SK-N-SH (cell line): Measurements from ENCODE around the gene ILK. TPM values are rescaled to one million over a fixed set of nuclear protein-coding genes. Genes with fewer than 3 reads are reported as not detected.

Experiments used
- CTCF ChIA-PET: fragments of 300-600, 350-600 bp; formaldehyde crosslinking; extraction: SDS; loops from one replicate; lab custom pipeline; 2021; lab: Yijun Ruan, JAX
- POLR2A ChIA-PET: fragments of 350-600 bp; sonication (Branson Sonifier 250); formaldehyde crosslinking; extraction: SDS; loops from one replicate; lab custom pipeline; 2020; ENCODE audit warnings: antibody characterized with exemption, inconsistent platforms; lab: Yijun Ruan, JAX
- DNase-seq: peaks from one replicate; pipeline ENCODE4 v3.0.0; 2012
- H2AFZ ChIP-seq: fragments of 200-600 bp; sonication (generic); 2 replicates; pipeline ENCODE4 v1.8.1; 2016; ENCODE audit warnings: antibody characterized with exemption, mild to moderate bottlenecking, low read depth
- H3F3A ChIP-seq: fragments of 200-600 bp; sonication (generic); replicated peaks from 2 replicates; pipeline ENCODE3; 2016; ENCODE audit warnings: antibody characterized with exemption, mild to moderate bottlenecking; ENCODE audit not compliant: insufficient read depth
- H3K27ac ChIP-seq, 2 experiments: fragments of 200-500 bp in 1 of 2; fragments of 200-600 bp in 1 of 2; sonication (Bioruptor generic) in 1 of 2; sonication (generic), shearing (Covaris generic) in 1 of 2; 2 replicates each; pipeline versions ENCODE4 v1.5.1 to v1.6.1; 2014 to 2016; ENCODE audit warnings: low read depth in 2 of 2, inconsistent platforms in 1 of 2, low read length in 1 of 2, mild to moderate bottlenecking in 1 of 2, mixed read lengths in 1 of 2
- H3K27me3 ChIP-seq: fragments of 200-600 bp; sonication (generic), shearing (Covaris generic); 2 replicates; pipeline ENCODE4 v1.6.1; 2016; ENCODE audit warnings: mixed run types; ENCODE audit not compliant: insufficient read depth
- H3K36me3 ChIP-seq, 2 experiments: fragments of 200-500 bp in 1 of 2; fragments of 200-600 bp in 1 of 2; sonication (Bioruptor generic) in 1 of 2; sonication (generic) in 1 of 2; replicated peaks in 1 of 2; 2 replicates each; pipeline versions ENCODE3 to v1.5.1; 2014 to 2016; ENCODE audit warnings: low read length in 1 of 2, mild to moderate bottlenecking in 1 of 2; ENCODE audit not compliant: insufficient read depth in 2 of 2, control insufficient read depth in 1 of 2
- H3K4me1 ChIP-seq, 2 experiments: fragments of 200-500 bp in 1 of 2; fragments of 200-600 bp in 1 of 2; sonication (Bioruptor generic) in 1 of 2; sonication (generic), shearing (Covaris generic) in 1 of 2; 2 replicates each; pipeline versions ENCODE4 v1.5.1 to v1.6.1; 2014 to 2016; ENCODE audit warnings: low read depth in 1 of 2, low read length in 1 of 2, mixed run types in 1 of 2; ENCODE audit not compliant: insufficient read depth in 2 of 2, control insufficient read depth in 1 of 2
- H3K4me2 ChIP-seq: fragments of 200-600 bp; sonication (generic), shearing (Covaris generic); 2 replicates; pipeline ENCODE4 v1.6.1; 2017; ENCODE audit warnings: mixed run types
- H3K4me3 ChIP-seq, 2 experiments: fragments of 200-500 bp in 1 of 2; fragments of 200-600 bp in 1 of 2; sonication (Bioruptor generic) in 1 of 2; sonication (generic), shearing (Covaris generic) in 1 of 2; 2 replicates each; pipeline versions ENCODE4 v1.5.1 to v1.8.1; 2014 to 2016; ENCODE audit warnings: low read depth in 2 of 2, inconsistent platforms in 1 of 2, low read length in 1 of 2, mild to moderate bottlenecking in 1 of 2, mixed read lengths in 1 of 2, moderate library complexity in 1 of 2
- H3K79me2 ChIP-seq: fragments of 200-600 bp; sonication (generic); 2 replicates; pipeline ENCODE4 v1.8.1; 2017; ENCODE audit warnings: mild to moderate bottlenecking; ENCODE audit not compliant: insufficient read depth
- H3K9ac ChIP-seq: fragments of 200-600 bp; sonication (generic); 2 replicates; pipeline ENCODE4 v1.6.1; 2017; ENCODE audit warnings: mixed run types
- H3K9me2 ChIP-seq: fragments of 200-600 bp; sonication (generic); 2 replicates; pipeline ENCODE4 v1.6.1; 2017; ENCODE audit warnings: mixed run types
- H3K9me3 ChIP-seq: fragments of 200-600 bp; sonication (generic); 2 replicates; pipeline ENCODE4 v1.6.1; 2017; ENCODE audit warnings: mixed run types, mild to moderate bottlenecking, moderate library complexity
- H4K20me1 ChIP-seq: fragments of 200-600 bp; sonication (generic); 2 replicates; pipeline ENCODE4 v1.6.1; 2017; ENCODE audit warnings: mild to moderate bottlenecking, mixed run types; ENCODE audit not compliant: insufficient read depth
- CTCF ChIP-seq: fragments of 200-600 bp; sonication (generic); IDR thresholded peaks from 2 replicates; pipeline ENCODE4 v1.6.1; 2017; ENCODE audit warnings: antibody characterized with exemption, mild to moderate bottlenecking, moderate library complexity
- ELF1 ChIP-seq: IDR thresholded peaks from 2 replicates; pipeline ENCODE4 v1.4.0; 2012
- EP300 ChIP-seq, 2 experiments: IDR thresholded peaks; 2 replicates each; pipeline versions ENCODE4 v1.4.0 to v1.6.1; 2012; ENCODE audit warnings: borderline replicate concordance in 1 of 2, low read depth in 1 of 2, low read length in 1 of 2
- EZH2phosphoT487 ChIP-seq: fragments of 200-600 bp; sonication (generic); IDR thresholded peaks from 2 replicates; pipeline ENCODE4 v1.6.1; 2017; ENCODE audit warnings: low read depth, mixed run types, mild to moderate bottlenecking, antibody characterized with exemption, moderate library complexity, borderline replicate concordance
- FOSL2 ChIP-seq: IDR thresholded peaks from 2 replicates; pipeline ENCODE4 v1.4.0; 2012; ENCODE audit warnings: low read depth, mild to moderate bottlenecking, moderate library complexity, borderline replicate concordance
- FOXM1 ChIP-seq: IDR thresholded peaks from 2 replicates; pipeline ENCODE4 v1.4.0; 2012; ENCODE audit warnings: low read depth, mild to moderate bottlenecking
- GABPA ChIP-seq: IDR thresholded peaks from 2 replicates; pipeline ENCODE4 v1.4.0; 2012; ENCODE audit warnings: low read depth, mild to moderate bottlenecking
- MXI1 ChIP-seq: IDR thresholded peaks from 2 replicates; pipeline ENCODE4 v1.6.1; 2012; ENCODE audit warnings: mild to moderate bottlenecking, low read depth, low read length, improper control_type of control experiment
- NRF1 ChIP-seq: IDR thresholded peaks from 2 replicates; pipeline ENCODE4 v1.6.1; 2012; ENCODE audit warnings: low read depth, mild to moderate bottlenecking, low read length
- POLR2AphosphoS5 ChIP-seq: IDR thresholded peaks from 2 replicates; pipeline ENCODE4 v1.6.1; 2012; ENCODE audit warnings: low read depth, low read length
- RAD21 ChIP-seq: IDR thresholded peaks from 2 replicates; pipeline ENCODE4 v1.6.1; 2012; ENCODE audit warnings: mild to moderate bottlenecking, low read length
- SMC3 ChIP-seq: IDR thresholded peaks from 2 replicates; pipeline ENCODE4 v1.6.1; 2012; ENCODE audit warnings: low read depth, low read length, improper control_type of control experiment
- TEAD4 ChIP-seq: IDR thresholded peaks from 2 replicates; pipeline ENCODE4 v1.4.0; 2012; ENCODE audit warnings: mild to moderate bottlenecking, borderline replicate concordance; ENCODE audit not compliant: insufficient read depth
- YY1 ChIP-seq: IDR thresholded peaks from 2 replicates; pipeline ENCODE4 v1.4.0; 2012; ENCODE audit warnings: low read depth, mild to moderate bottlenecking
- ZBTB33 ChIP-seq: IDR thresholded peaks from 2 replicates; pipeline ENCODE4 v1.4.0; 2012; ENCODE audit warnings: low read depth, borderline replicate concordance
- WGBS: methylation state at CpG from one replicate; pipeline ENCODE4 v1.1.6; 2017; ENCODE audit warnings: low lambda C conversion rate; 5-methylcytosine and 5-hydroxymethylcytosine counted together
- polyA plus RNA-seq, 3 experiments: library from polyadenylated mRNA; depleted of rRNA; stranded (reverse); fragments of >200 nt; gene quantifications; 2 replicates each; pipeline ENCODE4 v1.2.3, GENCODE V29; 2012

ILK gene
- polyA plus RNA-seq, 1 of the 3 experiments (the other 2 are of a cell fraction) = 241 TPM

DNA sequence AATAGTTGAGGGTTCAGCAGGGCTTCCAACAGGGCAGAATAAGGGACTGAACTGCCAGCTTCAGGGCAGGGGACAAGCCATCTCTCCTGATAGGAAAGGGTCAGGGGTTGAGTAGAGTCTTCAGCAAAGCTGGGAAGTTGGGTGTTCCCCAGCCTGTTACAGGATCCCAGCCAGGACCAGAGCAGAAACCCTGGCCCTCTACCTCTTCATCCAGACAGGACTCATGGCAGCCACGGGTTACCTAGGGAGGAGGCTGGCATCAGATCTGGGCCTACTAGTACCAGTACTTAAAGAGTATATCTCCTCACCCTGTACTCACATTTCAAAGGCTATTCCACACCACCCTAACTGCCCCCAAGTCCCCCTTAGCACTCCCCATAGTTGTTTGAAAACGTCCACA, 10.9 kb downstream of the ILK start:
- H3K27me3 ChIP-seq = no peaks in the 10 kb centered on the region
- no peak overlapping the region for H3K4me3 ChIP-seq
- DNase-seq = no peak
- CTCF ChIA-PET = no interaction called here
- no peak overlapping the region for H3K9ac ChIP-seq
- H3K9me2 ChIP-seq = no peaks in the 10 kb centered on the region
- no peak overlapping the region for H2AFZ ChIP-seq
- H3K27ac ChIP-seq = no peak overlapping the region
- WGBS = 79% methylated on average over 1 of the region's 2 CpGs
- peaks cover 7 to 33% of the 10 kb centered on the region in 2 experiments; a peak in 3 of 4 replicates for H3K4me1 ChIP-seq
- peaks cover 31% of the 10 kb centered on the region for H3F3A ChIP-seq
- POLR2A ChIA-PET = no interaction called here
- TF ChIP-seq ELF1 = no peak
- no peak for TF ChIP-seq FOSL2
- no peak for TF ChIP-seq TEAD4
- TF ChIP-seq EZH2phosphoT487 = no peak
- TF ChIP-seq NRF1 = no peak
- no peak for TF ChIP-seq EP300 (IDR thresholded peaks at IDR 0.05; ENCODE audit: borderline replicate concordance in 1 of 2, low read depth in 1 of 2, low read length in 1 of 2)
- no peak for TF ChIP-seq RAD21
- TF ChIP-seq CTCF = no peak
- no peak for TF ChIP-seq MXI1
- TF ChIP-seq GABPA = no peak
- TF ChIP-seq ZBTB33 = no peak
- no peak for TF ChIP-seq POLR2AphosphoS5
- H3K4me2 ChIP-seq = no peak overlapping the region
- H3K79me2 ChIP-seq = peaks cover 38% of the 10 kb centered on the region
- H3K9me3 ChIP-seq = no peaks in the 10 kb centered on the region
- peaks cover 11 to 42% of the 10 kb centered on the region in 2 experiments for H3K36me3 ChIP-seq
- no peaks in the 10 kb centered on the region for H4K20me1 ChIP-seq

GRCh38 chr11:6615046-6615445, 11.5 kb downstream of the ILK start:
- CTCF ChIA-PET = no interaction called here
- H2AFZ ChIP-seq = no peak overlapping the region

More at GRCh38 chr11:6615046-6615445, 11.5 kb downstream of the ILK start:
- Histone ChIP-seq H3K4me3 (no peak overlapping the region), H3K27me3 (no peaks in the 10 kb centered on the region), H3K4me2 (no peak overlapping the region), H3K36me3 (peaks cover 5 to 36% of the 10 kb centered on the region in 2 experiments), H3K4me1 (peaks cover 7 to 32% of the 10 kb centered on the region in 2 experiments; a peak in 3 of 4 replicates), H3K9me3 (no peaks in the 10 kb centered on the region), H3K27ac (no peak overlapping the region), H3K79me2 (peaks cover 32% of the 10 kb centered on the region), H3K9ac (no peak overlapping the region), H4K20me1 (no peaks in the 10 kb centered on the region), H3K9me2 (no peaks in the 10 kb centered on the region), H3F3A (peaks cover 28% of the 10 kb centered on the region)
- POLR2A ChIA-PET = no interaction called here
- 100% methylated on average over 3 of the region's 5 CpGs for WGBS
- TF ChIP-seq EP300 (IDR thresholded peaks at IDR 0.05; ENCODE audit: borderline replicate concordance in 1 of 2, low read depth in 1 of 2, low read length in 1 of 2) = no peak
- TF ChIP-seq EZH2phosphoT487 = no peak
- TF ChIP-seq YY1 = no peak
- no peak for TF ChIP-seq CTCF
- TF ChIP-seq SMC3 = no peak
- TF ChIP-seq FOXM1 = no peak
- no peak for DNase-seq
